Stomach (tissue), 9 donors: ENCODE results near the gene PBX3. TPM values are rescaled to one million over a fixed set of nuclear protein-coding genes. Genes with fewer than 3 reads are reported as not detected.

Source experiments
- DNase-seq, 2 donors: peaks; one replicate each; pipeline versions ENCODE4 v3.0.0 to v3.0.0-alpha.2; 2013 to 2019
- H3K27ac ChIP-seq, 5 donors: fragments of 200-600 bp in 4 of 5; sonication (generic) in 4 of 5; one replicate each; pipeline ENCODE4 v1.5.1; 2013 to 2019; ENCODE audit warnings: mild to moderate bottlenecking in 1 of 5, moderate library complexity in 1 of 5
- H3K27me3 ChIP-seq, 3 donors: fragments of 200-600 bp; sonication (generic); one replicate each; pipeline ENCODE4 v1.5.1; 2017 to 2019; ENCODE audit warnings: mixed run types in 1 of 3
- H3K36me3 ChIP-seq, 4 donors: fragments of 200-600 bp; sonication (generic); 1 replicate in 3 of 4; 2 replicates in 1 of 4; pipeline ENCODE4 v1.5.1; 2016 to 2019
- H3K4me1 ChIP-seq, 4 donors: fragments of 200-600 bp; sonication (generic); one replicate each; pipeline ENCODE4 v1.5.1; 2016 to 2019
- H3K4me3 ChIP-seq, 4 donors: fragments of 200-600 bp; sonication (generic) in 3 of 4; one replicate each; pipeline ENCODE4 v1.5.1; 2016 to 2019; ENCODE audit warnings: mild to moderate bottlenecking in 1 of 4
- H3K9me3 ChIP-seq, 4 donors: fragments of 200-600 bp; sonication (generic); one replicate each; pipeline ENCODE4 v1.5.1; 2016 to 2019
- CTCF ChIP-seq, 7 experiments: fragments of 450-650 bp in 4 of 7; fragments of 200-600 bp in 3 of 7; sonication (generic) in 3 of 7; IDR thresholded peaks; one replicate each; pipeline ENCODE4 v1.5.1; 2016 to 2019; ENCODE audit warnings: antibody characterized with exemption in 7 of 7, control low read depth in 2 of 7, mild to moderate bottlenecking in 1 of 7
- EP300 ChIP-seq: sonication (generic); formaldehyde crosslinking; IDR thresholded peaks from one replicate; pipeline ENCODE4 v1.6.1; 2017; ENCODE audit warnings: antibody characterized with exemption
- POLR2A ChIP-seq, 4 donors: fragments of 450-650 bp; IDR thresholded peaks; one replicate each; pipeline ENCODE4 v1.6.1; 2016; ENCODE audit warnings: antibody characterized with exemption in 4 of 4, control low read depth in 2 of 4, mild to moderate bottlenecking in 1 of 4, moderate library complexity in 1 of 4
- POLR2AphosphoS5 ChIP-seq, 3 donors: sonication (generic); formaldehyde crosslinking; IDR thresholded peaks; one replicate each; pipeline ENCODE4 v1.6.1; 2016; ENCODE audit warnings: antibody characterized with exemption in 3 of 3
- WGBS, 5 donors: extraction: QIAGEN DNeasy Blood & Tissue Kit in 3 of 5; methylation state at CpG; one replicate each; pipeline versions ENCODE4 v1.1.5 to v1.1.7; 2013 to 2018; 5-methylcytosine and 5-hydroxymethylcytosine counted together
- intact Hi-C: fragments of 100-400 bp; cut with DNase I; formaldehyde crosslinking; loops from one replicate; pipeline ENCODE4 v1.15.1; 2023; ENCODE audit warnings: low total_unique reads
- polyA plus RNA-seq, 3 donors: library from polyadenylated mRNA; stranded (reverse); fragments of 200-250 nt; gene quantifications; one replicate each; pipeline ENCODE4 v1.2.3, GENCODE V29; 2013
- total RNA-seq, 5 donors: library from RNA; depleted of rRNA; stranded (reverse); fragments of >200 nt; gene quantifications; one replicate each; pipeline versions ENCODE4 v1.1.0 to v1.2.3, GENCODE V29; 2014 to 2016
- donor health status: healthy with polysubstance abuse.
- donor health status: Bipolar disorder and iron deficiency.
- donor health status: healthy.

The PBX3 gene
- total and polyA plus RNA-seq, 8 donors, result 9.3 to 59.1 (median 16.2) TPM

GRCh38 chr9:125993466-125993865 is 246.3 kb downstream of the PBX3 start:
- Histone ChIP-seq H3K4me1 (no peaks in the 10 kb centered on the region), H3K27me3 (peaks cover 0 to 6% (median 0%) of the 10 kb centered on the region in 3 donors), H3K9me3 (no peaks in the 10 kb centered on the region), H3K36me3 (no peaks in the 10 kb centered on the region), H3K4me3 (no peak overlapping the region), H3K27ac (no peak overlapping the region)
- 78 to 93% (median 88%) methylated on average over 15 of the region's 15 CpGs for WGBS, 5 donors
- intact Hi-C loops, result no loop called here
- no peak for DNase-seq
- TF ChIP-seq EP300 (no peak), POLR2A (IDR thresholded peaks at IDR 0.05) (no peak), CTCF (IDR thresholded peaks at IDR 0.05) (no peak), POLR2AphosphoS5 (IDR thresholded peaks at IDR 0.05) (no peak)

- no peaks in the 10 kb centered on the region for H3K36me3 ChIP-seq
- peaks cover 0 to 6% (median 0%) of the 10 kb centered on the region in 3 donors for H3K27me3 ChIP-seq
- 87 to 94% (median 91%) methylated on average over 13 to 19 of the region's 19 CpGs for WGBS, 5 donors
- no peak overlapping the region for H3K4me3 ChIP-seq
- TF ChIP-seq CTCF (IDR thresholded peaks at IDR 0.05), result no peak
- TF ChIP-seq POLR2AphosphoS5 (IDR thresholded peaks at IDR 0.05), result no peak
- no peak for TF ChIP-seq POLR2A (IDR thresholded peaks at IDR 0.05)
- no peak for TF ChIP-seq EP300
- no peaks in the 10 kb centered on the region for H3K4me1 ChIP-seq
- intact Hi-C loops, result no loop called here
- no peak for DNase-seq
- no peak overlapping the region for H3K27ac ChIP-seq
- H3K9me3 ChIP-seq, result no peaks in the 10 kb centered on the region
These were observed 247.1 kb downstream of the PBX3 start for GRCh38 chr9:125994066-125994943.

- intact Hi-C loops, result no loop called here
- Histone ChIP-seq H3K9me3 (no peaks in the 10 kb centered on the region), H3K4me1 (no peaks in the 10 kb centered on the region), H3K36me3 (no peaks in the 10 kb centered on the region), H3K27ac (no peak overlapping the region), H3K4me3 (no peak overlapping the region), H3K27me3 (peaks cover 0 to 6% (median 0%) of the 10 kb centered on the region in 3 donors)
- 70 to 91% (median 77%) methylated on average over 3 to 5 of the region's 5 CpGs for WGBS, 5 donors
- TF ChIP-seq POLR2AphosphoS5 (IDR thresholded peaks at IDR 0.05) (no peak), EP300 (no peak), CTCF (IDR thresholded peaks at IDR 0.05) (no peak), POLR2A (IDR thresholded peaks at IDR 0.05) (no peak)
- DNase-seq, result no peak
These were observed 247.8 kb downstream of the PBX3 start for GRCh38 chr9:125995006-125995405.

GRCh38 chr9:125995706-125996105 is 248.5 kb downstream of the PBX3 start:
- Histone ChIP-seq H3K4me3 (no peak overlapping the region), H3K27me3 (peaks cover 0 to 6% (median 0%) of the 10 kb centered on the region in 3 donors), H3K36me3 (no peaks in the 10 kb centered on the region), H3K4me1 (no peaks in the 10 kb centered on the region), H3K9me3 (no peaks in the 10 kb centered on the region), H3K27ac (no peak overlapping the region)
- TF ChIP-seq EP300, result no peak
- TF ChIP-seq POLR2AphosphoS5 (IDR thresholded peaks at IDR 0.05), result no peak
- no peak for TF ChIP-seq POLR2A (IDR thresholded peaks at IDR 0.05)
- no peak for TF ChIP-seq CTCF (IDR thresholded peaks at IDR 0.05)
- intact Hi-C loops, result no loop called here
- DNase-seq, result no peak
- WGBS, 5 donors, result 85 to 88% (median 85%) methylated on average over 10 of the region's 10 CpGs
